Endothelial cell of umbilical vein (primary cell): Measurements from ENCODE around the gene LRRK1. TPM values are rescaled to one million over a fixed set of nuclear protein-coding genes. Genes with fewer than 3 reads are reported as not detected.
A peak's percentile ranks its signal among the peaks of the same experiment; 100 is the strongest.

Experiments used
- BruUV-seq: library from RNA; stranded (reverse); fragments of 400-500 nt; replicated peaks from 2 replicates; lab custom pipeline; 2021; lab: Mats Ljungman, UMichigan
- CTCF ChIA-PET: fragments of 300-600, 350-600 bp; sonication (Branson Sonifier 250); formaldehyde crosslinking; loops from one replicate; lab custom pipeline; 2021; ENCODE audit warnings: antibody characterized with exemption, inconsistent platforms; lab: Charles Lee
- POLR2A ChIA-PET: fragments of 300-600, 350-600 bp; sonication (Branson Sonifier 250); formaldehyde crosslinking; loops from one replicate; lab custom pipeline; 2021; ENCODE audit warnings: antibody characterized with exemption, inconsistent platforms; lab: Charles Lee
- DNase-seq: peaks from one replicate; pipeline ENCODE4 v3.0.0-alpha.2; 2011; ENCODE audit warnings: low read depth, low spot score
- FAIRE-seq: peaks from 2 replicates; lab custom pipeline; 2011; peaks lifted over from hg19 to GRCh38; lab: Jason Lieb, UNC
- H2AFZ ChIP-seq: 2 replicates; pipeline ENCODE4 v1.6.0; 2012; ENCODE audit warnings: low read depth, low read length, control low read depth, inconsistent platforms
- H3K27ac ChIP-seq: 2 replicates; pipeline ENCODE4 v1.5.1; 2011; ENCODE audit warnings: low read depth, mild to moderate bottlenecking, control low read depth, low read length, moderate library complexity; ENCODE audit not compliant: insufficient read depth
- H3K27me3 ChIP-seq, 2 experiments: 2 replicates each; pipeline versions ENCODE4 v1.6.0 to v1.6.1; 2011; ENCODE audit warnings: low read length in 2 of 2, mixed read lengths in 1 of 2; ENCODE audit not compliant: control insufficient read depth in 2 of 2, insufficient read depth in 2 of 2
- H3K36me3 ChIP-seq, 2 experiments: 2 replicates in 1 of 2; 3 replicates in 1 of 2; pipeline ENCODE4 v1.5.1; 2011; ENCODE audit warnings: low read length in 2 of 2, mild to moderate bottlenecking in 1 of 2, moderate library complexity in 1 of 2; ENCODE audit not compliant: control insufficient read depth in 2 of 2, insufficient read depth in 2 of 2; ENCODE audit errors: extremely low read depth in 1 of 2
- H3K4me1 ChIP-seq: 3 replicates; pipeline ENCODE4 v1.5.1; 2011; ENCODE audit warnings: mild to moderate bottlenecking, low read length; ENCODE audit not compliant: control insufficient read depth, insufficient read depth; ENCODE audit errors: extremely low read depth
- H3K4me2 ChIP-seq: 2 replicates; pipeline ENCODE4 v1.6.1; 2011; ENCODE audit warnings: low read length, control low read depth, mixed read lengths; ENCODE audit not compliant: insufficient read depth
- H3K4me3 ChIP-seq, 3 experiments: fragments of 200-600 bp in 1 of 3; sonication (generic), shearing (Covaris generic) in 1 of 3; replicated peaks in 1 of 3; 2 replicates each; pipeline ENCODE4 v1.5.1; 2011 to 2016; ENCODE audit warnings: control low read depth in 3 of 3, low read length in 3 of 3, mild to moderate bottlenecking in 2 of 3, inconsistent platforms in 1 of 3, low read depth in 1 of 3, moderate library complexity in 1 of 3; ENCODE audit not compliant: insufficient read depth in 1 of 3
- H3K79me2 ChIP-seq: 2 replicates; pipeline ENCODE4 v1.6.0; 2012; ENCODE audit warnings: low read length, inconsistent platforms; ENCODE audit not compliant: control insufficient read depth, insufficient read depth
- H3K9ac ChIP-seq: replicated peaks from 2 replicates; pipeline ENCODE3; 2011; ENCODE audit warnings: low read length, control low read depth; ENCODE audit not compliant: insufficient read depth; ENCODE audit errors: extremely low read depth
- H3K9me1 ChIP-seq: replicated peaks from 3 replicates; pipeline ENCODE4 v1.6.0; 2011; ENCODE audit warnings: mild to moderate bottlenecking, low read length; ENCODE audit not compliant: control insufficient read depth, insufficient read depth; ENCODE audit errors: extremely low read depth
- H3K9me3 ChIP-seq: replicated peaks from 2 replicates; pipeline ENCODE4 v1.5.1; 2012; ENCODE audit warnings: low read length, inconsistent platforms; ENCODE audit not compliant: control insufficient read depth, insufficient read depth
- H4K20me1 ChIP-seq: replicated peaks from 2 replicates; pipeline ENCODE3; 2011; ENCODE audit warnings: mild to moderate bottlenecking, low read length; ENCODE audit not compliant: control insufficient read depth, insufficient read depth; ENCODE audit errors: extremely low read depth
- CTCF ChIP-seq, 2 donors: IDR thresholded peaks; 1 replicate in 1 of 2; 2 replicates in 1 of 2; pipeline ENCODE4 v1.5.1; 2011; ENCODE audit warnings: low read length in 2 of 2, mild to moderate bottlenecking in 2 of 2, moderate library complexity in 2 of 2, control low read depth in 1 of 2, inconsistent platforms in 1 of 2, low read depth in 1 of 2; ENCODE audit not compliant: insufficient read depth in 1 of 2; ENCODE audit errors: extremely low read depth in 1 of 2
- EZH2 ChIP-seq: IDR thresholded peaks from 2 replicates; pipeline ENCODE4 v1.6.1; 2012; ENCODE audit warnings: borderline replicate concordance, low read depth, mild to moderate bottlenecking, moderate library complexity, low read length, inconsistent platforms; ENCODE audit not compliant: severe bottlenecking
- FOS ChIP-seq: IDR thresholded peaks from 2 replicates; pipeline ENCODE4 v1.6.1; 2011; ENCODE audit warnings: mild to moderate bottlenecking, low read length, moderate library complexity, borderline replicate concordance; ENCODE audit not compliant: insufficient read depth
- GATA2 ChIP-seq: IDR thresholded peaks from 2 replicates; pipeline ENCODE4 v1.7.0; 2011; ENCODE audit warnings: low read depth, mild to moderate bottlenecking, moderate library complexity, mixed read lengths, low read length; ENCODE audit not compliant: insufficient read length, insufficient read depth
- dilution Hi-C: fragments of 300-500 bp; cut with MboI; formaldehyde crosslinking; loops from one replicate; pipeline ENCODE4 v1.15.0; 2019; ENCODE audit warnings: low sequenced_read_pairs; ENCODE audit not compliant: extremely low pct_ligation_motif_present
- intact Hi-C: fragments of 100-400 bp; cut with micrococcal nuclease; formaldehyde crosslinking; loops from one replicate; pipeline ENCODE4 v1.10.0; 2022
- polyA plus RNA-seq, 4 experiments: library from polyadenylated mRNA; depleted of rRNA in 3 of 4; stranded (reverse) in 3 of 4; unstranded in 1 of 4; fragments of >200 nt; gene quantifications; 2 replicates each; pipeline versions ENCODE4 v1.2.1 to v1.2.3, GENCODE V29; 2011 to 2012; ENCODE audit warnings: missing spikeins in 1 of 4
- total RNA-seq: library from RNA; stranded (reverse); gene quantifications from 2 replicates; pipeline ENCODE4 v1.2.3, GENCODE V29; 2021

Gene LRRK1
- total and polyA plus RNA-seq, 2 donors (not counting 3 experiments of a cell fraction or from before 2014, with no cell fraction given): 11.0 to 22.1 TPM

- H3K9me1 ChIP-seq: no peaks in the 10 kb centered on the region
- no peaks in the 10 kb centered on the region for H3K9me3 ChIP-seq
- ChIA-PET CTCF (interaction anchor here (1.6 to 7.4 kb wide), 3 partner anchors 9 to 125 kb away, joined by 4 to 34 read pairs (median 14); partner anchors contain the start of gene LRRK1), POLR2A (no interaction called here)
- no peak overlapping the region for H3K4me3 ChIP-seq
- H2AFZ ChIP-seq: no peak overlapping the region
- no peak overlapping the region for H3K4me2 ChIP-seq
- no peak for DNase-seq
- peaks cover 14 to 17% of the 10 kb centered on the region in 2 experiments for H3K27me3 ChIP-seq
- peaks cover 3% of the 10 kb centered on the region for H3K4me1 ChIP-seq
- no peaks in the 10 kb centered on the region for H4K20me1 ChIP-seq
- TF ChIP-seq CTCF (IDR thresholded peaks at IDR 0.05; ENCODE audit: extremely low read depth in 1 of 2, insufficient read depth in 1 of 2, low read depth in 1 of 2, low read length in 2 of 2): no peak
- TF ChIP-seq EZH2: peak; percentile 18
- peak; percentile 8 for FAIRE-seq
- no peak overlapping the region for H3K9ac ChIP-seq
- intact Hi-C loops: no loop called here
- H3K79me2 ChIP-seq: no peaks in the 10 kb centered on the region
- H3K36me3 ChIP-seq: no peaks in the 10 kb centered on the region
- no peak overlapping the region for H3K27ac ChIP-seq
- dilution Hi-C loops: no loop called here
- no TSS peak for BruUV-seq
These were observed 37.4 kb upstream of the LRRK1 start for GRCh38 chr15:100881573-100882336.

GRCh38 chr15:100885116-100885515 lies 34.0 kb upstream of the LRRK1 start:
- no peaks in the 10 kb centered on the region for H3K9me1 ChIP-seq
- no peak overlapping the region for H2AFZ ChIP-seq
- H3K27ac ChIP-seq: no peak overlapping the region
- DNase-seq: no peak
- no TSS peak for BruUV-seq
- H3K27me3 ChIP-seq: peaks cover 9 to 10% of the 10 kb centered on the region in 2 experiments
- dilution Hi-C loops (no loop called here), intact Hi-C loops (no loop called here)
- TF ChIP-seq GATA2 (no peak), FOS (no peak)
- no peaks in the 10 kb centered on the region for H3K79me2 ChIP-seq
- no peak for FAIRE-seq
- H3K9ac ChIP-seq: no peak overlapping the region
- peaks cover 19% of the 10 kb centered on the region for H3K4me1 ChIP-seq
- no peaks in the 10 kb centered on the region for H3K36me3 ChIP-seq
- ChIA-PET POLR2A (no interaction called here), CTCF (interaction anchor here (1.0 to 2.5 kb wide), 3 partner anchors 12 to 123 kb away, joined by 4 to 8 read pairs (median 6); no protein-coding TSS in a partner anchor)
- no peak overlapping the region for H3K4me3 ChIP-seq
- H3K4me2 ChIP-seq: no peak overlapping the region
- no peaks in the 10 kb centered on the region for H3K9me3 ChIP-seq
- H4K20me1 ChIP-seq: no peaks in the 10 kb centered on the region
